Islet of Langerhans (tissue), 1 donor: ENCODE results near the gene EML6.
"Not testable (repeated sequence)": the region's sequence is repeated elsewhere in the genome, so short reads cannot be mapped to it uniquely, and the experiment has no call there.

Experiments used
- FAIRE-seq: peaks from one replicate; lab custom pipeline; 2011; peaks lifted over from hg19 to GRCh38; lab: Jason Lieb, UNC

EML6 gene

GRCh38 chr2:54805255-54805654 lies 81.8 kb downstream of the EML6 start:
- no peak for FAIRE-seq

GRCh38 chr2:54806975-54807374 lies 83.5 kb downstream of the EML6 start:
- no peak for FAIRE-seq

GRCh38 chr2:54808661-54809060 lies 85.2 kb downstream of the EML6 start:
- FAIRE-seq: no peak

GRCh38 chr2:54809819-54810218 lies 86.4 kb downstream of the EML6 start:
- FAIRE-seq: no peak

- FAIRE-seq: no peak
Measured at GRCh38 chr2:54810246-54810645, 86.8 kb downstream of the EML6 start.

- no peak for FAIRE-seq
Measured at GRCh38 chr2:54813584-54813983, 90.1 kb downstream of the EML6 start.

GRCh38 chr2:54814389-54815147 lies 91.1 kb downstream of the EML6 start:
- no peak for FAIRE-seq

GRCh38 chr2:54815148-54815539 lies 91.7 kb downstream of the EML6 start:
- no peak for FAIRE-seq

- FAIRE-seq: no peak
Measured at GRCh38 chr2:54818226-54818625, 94.8 kb downstream of the EML6 start.

- no peak for FAIRE-seq
Measured at GRCh38 chr2:54820558-54820957, 97.1 kb downstream of the EML6 start.

GRCh38 chr2:54824567-54824966 lies 101.1 kb downstream of the EML6 start:
- no peak for FAIRE-seq

GRCh38 chr2:54830546-54830945 lies 107.1 kb downstream of the EML6 start:
- no peak for FAIRE-seq

- no peak for FAIRE-seq
Measured at GRCh38 chr2:54831480-54831879, 108.0 kb downstream of the EML6 start.

GRCh38 chr2:54834721-54835120 lies 111.3 kb downstream of the EML6 start:
- FAIRE-seq: no peak

GRCh38 chr2:54836477-54836876 lies 113.0 kb downstream of the EML6 start:
- no peak for FAIRE-seq

- FAIRE-seq: peak; percentile 47
Measured at GRCh38 chr2:54838585-54839035, 115.1 kb downstream of the EML6 start.

- no peak for FAIRE-seq
Measured at GRCh38 chr2:54839461-54840255, 116.2 kb downstream of the EML6 start.

GRCh38 chr2:54840559-54841468 lies 117.4 kb downstream of the EML6 start:
- no peak for FAIRE-seq

GRCh38 chr2:54841500-54841899 lies 118.0 kb downstream of the EML6 start:
- FAIRE-seq: not testable (repeated sequence)

- no peak for FAIRE-seq
Measured at GRCh38 chr2:54845094-54845493, 121.6 kb downstream of the EML6 start.

- FAIRE-seq: peak; percentile 90
Measured at GRCh38 chr2:54845514-54845913, 122.1 kb downstream of the EML6 start.
